ENCODE measurements around the gene ZFP36L1. TPM values are rescaled to one million over a fixed set of nuclear protein-coding genes. Genes with fewer than 3 reads are reported as not detected.
A peak's percentile ranks its signal among the peaks of the same experiment; 100 is the strongest.

ZFP36L1 gene
- total and polyA plus RNA-seq, 9 of the 15 experiments (the other 6 are each of a cell fraction or from before 2014, with no cell fraction given), result 1.3 to 26.6 (median 3.7) TPM

- no peak for TF ChIP-seq MITF (IDR thresholded peaks at IDR 0.05)
These were observed 15.1 kb upstream of the ZFP36L1 start (continued) for GRCh38 chr14:68807987-68808386.

- POLR2A ChIA-PET, result interaction anchor here (0.6 to 1.1 kb wide), 5 partner anchors 8 to 181 kb away, joined by 3 to 8 read pairs (median 3); partner anchors contain the start of gene ZFP36L1
- no TSS peak for BruUV-seq (replicated peaks)
- Histone ChIP-seq H3K9ac (ENCODE audit: insufficient read depth in 1 of 2, low read depth in 2 of 2, low read length in 2 of 2) (peak overlapping the region; percentile 33 to 86), H4K20me1 (replicated peaks; ENCODE audit: control insufficient read depth, insufficient read depth, low read length) (no peaks in the 10 kb centered on the region), H3K9me3 (replicated peaks; ENCODE audit: control insufficient read depth, insufficient read depth, low read depth, low read length) (peaks cover 2% of the 10 kb centered on the region; the same call in 1 of the 2 replicates), H3K79me2 (ENCODE audit: control insufficient read depth, insufficient read depth, low read length) (no peaks in the 10 kb centered on the region), H3K27me3 (ENCODE audit: control insufficient read depth in 2 of 2, insufficient read depth in 2 of 2, low read length in 2 of 2) (no peaks in the 10 kb centered on the region), H3K4me3 (no peak overlapping the region), H3K36me3 (ENCODE audit: control insufficient read depth, insufficient read depth, low read length) (no peaks in the 10 kb centered on the region), H2AFZ (ENCODE audit: low read depth, low read length) (peak overlapping the region; percentile 81), H3K27ac (ENCODE audit: extremely low read depth, low read depth, low read length) (no peak overlapping the region), H3K4me1 (replicated peaks in 1 of 2; ENCODE audit: control insufficient read depth in 2 of 2, insufficient read depth in 2 of 2, low read length in 2 of 2) (peaks cover 14 to 23% of the 10 kb centered on the region in 2 experiments; a peak in 4 of 5 replicates), H3K4me2 (ENCODE audit: insufficient read depth, low read length) (peak overlapping the region; percentile 14; the same call in 1 of the 2 replicates), H3K9me1 (ENCODE audit: control insufficient read depth, insufficient read depth, low read length) (no peaks in the 10 kb centered on the region)
- peak in 2 of 4 experiments; percentile 56 to 65 for DNase-seq (ENCODE audit: extremely low read depth in 1 of 4, low spot score in 3 of 4)
- in situ Hi-C loops (cut with MboI), result no loop called here
- ATAC-seq, result peak; percentile 29; the same call in 2 of the 3 replicates
- 19% methylated on average over 10 of the region's 10 CpGs for WGBS (ENCODE audit: insufficient coverage, low coverage, missing lambda C conversion rate)
- 0 out of 2 replicates have a peak, but pooled peaks have one; percentile 5 for TF ChIP-seq SPI1 (IDR thresholded peaks at IDR 0.05; ENCODE audit: borderline replicate concordance, low read depth, low read length)
- TF ChIP-seq NFIC (IDR thresholded peaks at IDR 0.05), result peak; percentile 64
- TF ChIP-seq EGR1 (conservative IDR thresholded peaks at IDR 0.05), result peak; percentile 38
- peak; percentile 40; the same call in 1 of the 2 replicates for TF ChIP-seq MYC (IDR thresholded peaks at IDR 0.05; ENCODE audit: low read depth, low read length)
- TF ChIP-seq MYC (CRISPR knock-in tag; IDR thresholded peaks at IDR 0.05; ENCODE audit: borderline replicate concordance, low read depth), result no peak
- no peak for TF ChIP-seq AFF1 (IDR thresholded peaks at IDR 0.05; ENCODE audit: low read depth in 1 of 2, partially characterized antibody in 2 of 2)
- 0 out of 2 replicates have a peak, but pooled peaks have one; percentile 20 for TF ChIP-seq SMARCE1 (IDR thresholded peaks at IDR 0.05)
- TF ChIP-seq CBX8 (IDR thresholded peaks at IDR 0.05; ENCODE audit: borderline replicate concordance, extremely low read depth, low read depth, low read length, poor library complexity, severe bottlenecking), result no peak
- TF ChIP-seq VEZF1 (CRISPR knock-in tag; IDR thresholded peaks at IDR 0.05), result no peak; the same call in 1 of the 2 replicates
- TF ChIP-seq RFX1 (IDR thresholded peaks at IDR 0.05), result peak; percentile 42
- no peak for TF ChIP-seq XRCC3 (IDR thresholded peaks at IDR 0.05)
- TF ChIP-seq L3MBTL2 (IDR thresholded peaks at IDR 0.05), result 0 out of 2 replicates have a peak, but pooled peaks have one; percentile 11
- peak; percentile 78 for FAIRE-seq
- CTCF ChIA-PET (ENCODE audit: low intra/inter-chr PET ratio), result no interaction called here
- intact Hi-C loops (cut with micrococcal nuclease), result no loop called here
These were observed 14.3 kb upstream of the ZFP36L1 start for GRCh38 chr14:68807148-68807600.
